H9 (cell line): ENCODE results near the gene BCKDHB. TPM values are rescaled to one million over a fixed set of nuclear protein-coding genes. Genes with fewer than 3 reads are reported as not detected.
"Not testable (repeated sequence)": the region's sequence is repeated elsewhere in the genome, so short reads cannot be mapped to it uniquely, and the experiment has no call there.

ENCODE experiments used
- DNase-seq: peaks from one replicate; pipeline ENCODE4 v3.0.0-alpha.2; 2017
- H2AFZ ChIP-seq: one replicate; pipeline ENCODE4 v1.6.1; 2013; ENCODE audit warnings: mild to moderate bottlenecking, low read length, control low read depth, moderate library complexity
- H2AK5ac ChIP-seq: 2 replicates; pipeline ENCODE4 v1.6.1; 2013; ENCODE audit warnings: low read length, control low read depth, mixed read lengths; ENCODE audit not compliant: insufficient read length
- H2BK120ac ChIP-seq: one replicate; pipeline ENCODE4 v1.6.1; 2013; ENCODE audit warnings: low read depth, mild to moderate bottlenecking, low read length, control low read depth, inconsistent platforms; ENCODE audit not compliant: poor library complexity, severe bottlenecking
- H2BK12ac ChIP-seq: 2 replicates; pipeline ENCODE4 v1.6.1; 2013; ENCODE audit warnings: low read length, control low read depth, mixed read lengths, low read depth; ENCODE audit not compliant: insufficient read length
- H2BK15ac ChIP-seq: 2 replicates; pipeline ENCODE4 v1.6.1; 2013; ENCODE audit warnings: low read depth, low read length, control low read depth
- H2BK20ac ChIP-seq: one replicate; pipeline ENCODE4 v1.6.1; 2013; ENCODE audit warnings: low read depth, mild to moderate bottlenecking, low read length, control low read depth, inconsistent platforms; ENCODE audit not compliant: poor library complexity, severe bottlenecking
- H2BK5ac ChIP-seq: 2 replicates; pipeline ENCODE4 v1.6.1; 2013; ENCODE audit warnings: low read length, control low read depth, mixed read lengths; ENCODE audit not compliant: insufficient read length
- H3K14ac ChIP-seq: 2 replicates; pipeline ENCODE4 v1.6.1; 2013; ENCODE audit warnings: low read length, control low read depth; ENCODE audit not compliant: insufficient read depth
- H3K18ac ChIP-seq: 2 replicates; pipeline ENCODE4 v1.6.1; 2013; ENCODE audit warnings: low read depth, mild to moderate bottlenecking, mixed read lengths, low read length, control low read depth; ENCODE audit not compliant: insufficient read length
- H3K23ac ChIP-seq: 2 replicates; pipeline ENCODE4 v1.6.1; 2013; ENCODE audit warnings: low read length, control low read depth, mixed read lengths, low read depth; ENCODE audit not compliant: insufficient read length
- H3K23me2 ChIP-seq: 2 replicates; pipeline ENCODE4 v1.6.1; 2013; ENCODE audit warnings: low read depth, mild to moderate bottlenecking, mixed read lengths, low read length, control low read depth; ENCODE audit not compliant: insufficient read length, poor library complexity, severe bottlenecking
- H3K27ac ChIP-seq: 2 replicates; pipeline ENCODE4 v1.5.1; 2013; ENCODE audit warnings: low read length, control low read depth, mixed read lengths, low read depth; ENCODE audit not compliant: insufficient read length
- H3K27me3 ChIP-seq: 2 replicates; pipeline ENCODE4 v1.6.1; 2013; ENCODE audit warnings: low read length, control low read depth, inconsistent platforms; ENCODE audit not compliant: insufficient read depth
- H3K4ac ChIP-seq: 2 replicates; pipeline ENCODE4 v1.6.1; 2013; ENCODE audit warnings: low read depth, mild to moderate bottlenecking, control low read depth, inconsistent platforms, low read length, moderate library complexity
- H3K4me1 ChIP-seq: 2 replicates; pipeline ENCODE4 v1.6.1; 2013; ENCODE audit warnings: low read length, control low read depth, inconsistent platforms; ENCODE audit not compliant: insufficient read depth
- H3K4me2 ChIP-seq: 2 replicates; pipeline ENCODE4 v1.6.1; 2013; ENCODE audit warnings: low read length, control low read depth, mixed read lengths; ENCODE audit not compliant: insufficient read length, insufficient read depth
- H3K56ac ChIP-seq: 2 replicates; pipeline ENCODE4 v1.6.1; 2013; ENCODE audit warnings: low read depth, mild to moderate bottlenecking, mixed read lengths, low read length, control low read depth; ENCODE audit not compliant: insufficient read length
- H3K79me1 ChIP-seq: 2 replicates; pipeline ENCODE4 v1.6.1; 2013; ENCODE audit warnings: low read depth, mild to moderate bottlenecking, moderate library complexity, low read length, control low read depth, inconsistent platforms; ENCODE audit not compliant: insufficient read depth, poor library complexity, severe bottlenecking
- H3K79me2 ChIP-seq: 2 replicates; pipeline ENCODE4 v1.6.1; 2013; ENCODE audit warnings: low read length, control low read depth, inconsistent platforms; ENCODE audit not compliant: insufficient read depth
- H3K9ac ChIP-seq: 2 replicates; pipeline ENCODE4 v1.6.1; 2013; ENCODE audit warnings: low read length, control low read depth, mixed read lengths; ENCODE audit not compliant: insufficient read length; ENCODE audit errors: extremely low read depth
- H3K9me3 ChIP-seq: one replicate; pipeline ENCODE4 v1.6.1; 2013; ENCODE audit warnings: low read depth, low read length, inconsistent platforms; ENCODE audit not compliant: control insufficient read depth
- H3T11ph ChIP-seq: one replicate; pipeline ENCODE4 v1.6.1; 2013; ENCODE audit warnings: mild to moderate bottlenecking, low read length, control low read depth, inconsistent platforms
- H4K20me1 ChIP-seq: one replicate; pipeline ENCODE4 v1.6.1; 2013; ENCODE audit not compliant: control insufficient read depth, insufficient read length, insufficient read depth
- H4K5ac ChIP-seq: 2 replicates; pipeline ENCODE4 v1.6.1; 2013; ENCODE audit warnings: low read depth, mild to moderate bottlenecking, mixed read lengths, low read length, control low read depth; ENCODE audit not compliant: insufficient read length
- H4K8ac ChIP-seq: replicated peaks from 2 replicates; pipeline ENCODE4 v1.6.1; 2013; ENCODE audit warnings: low read length, control low read depth, mixed read lengths, low read depth; ENCODE audit not compliant: insufficient read length
- H4K91ac ChIP-seq: 2 replicates; pipeline ENCODE4 v1.6.1; 2013; ENCODE audit warnings: low read depth, mild to moderate bottlenecking, moderate library complexity, mixed read lengths, low read length, control low read depth; ENCODE audit not compliant: insufficient read length
- H3K27ac Mint-ChIP-seq, 3 experiments: 2 replicates in 2 of 3; 3 replicates in 1 of 3; pipeline ENCODE4 v1.8.0; 2020 to 2021; ENCODE audit warnings: mixed read lengths in 3 of 3, mild to moderate bottlenecking in 1 of 3, moderate library complexity in 1 of 3
- H3K27me3 Mint-ChIP-seq: 2 replicates; pipeline ENCODE4 v1.8.0; 2021; ENCODE audit warnings: low read depth, mild to moderate bottlenecking, moderate library complexity, mixed read lengths
- H3K36me3 Mint-ChIP-seq, 3 experiments: 2 replicates in 2 of 3; 3 replicates in 1 of 3; pipeline ENCODE4 v1.8.0; 2020 to 2021; ENCODE audit warnings: low read depth in 3 of 3, mixed read lengths in 3 of 3; ENCODE audit not compliant: insufficient read depth in 1 of 3
- H3K4me1 Mint-ChIP-seq, 2 experiments: 2 replicates each; pipeline ENCODE4 v1.8.0; 2020; ENCODE audit warnings: mixed read lengths in 2 of 2
- H3K4me3 Mint-ChIP-seq, 2 experiments: 2 replicates in 1 of 2; 3 replicates in 1 of 2; pipeline ENCODE4 v1.8.0; 2020 to 2021; ENCODE audit warnings: mild to moderate bottlenecking in 2 of 2, mixed read lengths in 2 of 2, moderate library complexity in 1 of 2
- H3K9me3 Mint-ChIP-seq, 2 experiments: 2 replicates in 1 of 2; 3 replicates in 1 of 2; pipeline ENCODE4 v1.8.0; 2020; ENCODE audit warnings: mild to moderate bottlenecking in 2 of 2, mixed read lengths in 2 of 2, moderate library complexity in 1 of 2
- whole genome bisulfite sequencing: extraction: QIAGEN DNeasy Blood & Tissue Kit; methylation state at CpG from one replicate; pipeline ENCODE4 v1.1.7; 2013; ENCODE audit warnings: missing lambda C conversion rate, low lambda C conversion rate, mixed read lengths; ENCODE audit not compliant: insufficient read length; ENCODE audit errors: extremely low coverage; 5-methylcytosine and 5-hydroxymethylcytosine counted together
- total RNA-seq: library from RNA; stranded (reverse); gene quantifications from 2 replicates; pipeline ENCODE4 v1.2.1, GENCODE V29; 2021
- TF ChIP-seq, protein P1 (sequence below): fragments of 200-600 bp; sonication (generic); conservative IDR thresholded peaks from 3 replicates; pipeline ENCODE4 v1.8.0; 2021; ENCODE audit warnings: antibody characterized with exemption, mild to moderate bottlenecking

BCKDHB gene
- total RNA-seq, 1 experiment from 2014 or later, result 26.6 TPM

DNA sequence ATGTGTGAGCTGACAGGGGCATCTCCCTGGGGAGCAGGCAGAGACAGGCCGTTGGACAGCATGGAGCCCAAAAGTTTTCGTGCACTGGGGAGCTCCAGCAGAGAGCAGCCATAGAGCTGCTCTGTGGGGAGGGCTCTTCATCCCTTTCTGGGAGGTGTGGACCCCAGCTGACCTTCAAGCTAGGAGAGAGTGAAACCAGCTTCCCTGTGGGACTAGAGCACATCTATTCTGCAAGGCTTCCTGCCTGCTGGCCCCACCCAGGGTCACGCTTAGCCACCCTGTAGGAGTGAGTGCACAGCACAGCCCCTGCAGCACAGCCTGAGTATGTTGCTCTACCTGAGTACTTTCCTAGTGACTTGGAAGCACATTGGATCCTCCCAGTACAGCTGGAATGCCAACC is 183.3 kb downstream of the BCKDHB start:
- H3K27me3 ChIP-seq, result no peaks in the 10 kb centered on the region

DNA sequence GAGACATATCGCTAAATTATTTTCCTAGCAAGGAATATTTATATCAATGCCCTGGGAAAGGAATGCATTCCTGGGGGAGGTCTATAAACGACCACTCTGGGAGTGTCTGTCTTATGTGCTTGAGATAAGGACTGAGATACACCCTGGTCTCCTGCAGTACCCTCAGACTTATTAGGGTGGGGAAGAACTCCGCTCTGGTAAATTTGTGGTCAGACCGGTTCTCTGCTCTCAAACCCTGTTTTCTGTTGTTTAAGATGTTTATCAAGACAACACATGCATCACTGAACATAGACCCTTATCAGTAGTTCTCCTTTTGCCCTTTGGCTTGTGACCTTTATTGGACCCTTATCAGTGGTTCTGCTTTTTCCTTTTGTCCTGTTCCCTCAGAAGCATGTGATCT is 188.1 kb downstream of the BCKDHB start:
- not testable (repeated sequence) for H3K27ac Mint-ChIP-seq, H2BK12ac ChIP-seq, H4K91ac ChIP-seq, H3K4me2 ChIP-seq, H3K14ac ChIP-seq, H3T11ph ChIP-seq, H2AK5ac ChIP-seq, H3K4ac ChIP-seq, H3K9ac ChIP-seq, H2BK120ac ChIP-seq, H3K18ac ChIP-seq, H3K27ac ChIP-seq, H3K4me1 ChIP-seq, H4K8ac ChIP-seq, H2BK20ac ChIP-seq, H2AFZ ChIP-seq, H3K27me3 ChIP-seq, H3K56ac ChIP-seq, H3K23me2 ChIP-seq, H4K20me1 ChIP-seq, H3K79me2 ChIP-seq, H3K4me1 Mint-ChIP-seq, H3K23ac ChIP-seq, H3K27me3 Mint-ChIP-seq, H3K4me3 Mint-ChIP-seq, H4K5ac ChIP-seq, DNase-seq, H2BK5ac ChIP-seq, H2BK15ac ChIP-seq, H3K79me1 ChIP-seq
- no CpG with 5 or more reads among the region's 4 CpGs for WGBS
- H3K36me3 Mint-ChIP-seq, result peaks cover 39 to 47% (median 46%) of the 10 kb centered on the region in 3 experiments
- peaks cover 38 to 49% of the 10 kb centered on the region in 2 experiments for H3K9me3 Mint-ChIP-seq
- peaks cover 10% of the 10 kb centered on the region for H3K9me3 ChIP-seq

More for the DNA sequence above, 183.3 kb downstream of the BCKDHB start:
- H3K27me3 Mint-ChIP-seq, result no peaks in the 10 kb centered on the region
- Histone ChIP-seq H3K79me1 (no peaks in the 10 kb centered on the region), H2BK120ac (no peak overlapping the region), H3K4me1 (no peaks in the 10 kb centered on the region), H4K8ac (no peak overlapping the region), H3K14ac (no peak overlapping the region), H3K18ac (no peak overlapping the region), H2BK5ac (no peak overlapping the region), H2BK20ac (no peak overlapping the region), H2BK15ac (no peak overlapping the region), H3K9me3 (peaks cover 10% of the 10 kb centered on the region), H3K23me2 (no peaks in the 10 kb centered on the region), H3K4me2 (no peak overlapping the region), H3T11ph (no peak overlapping the region), H2AK5ac (no peak overlapping the region), H3K23ac (no peak overlapping the region), H2AFZ (no peak overlapping the region), H3K9ac (no peak overlapping the region), H4K91ac (no peak overlapping the region), H4K5ac (no peak overlapping the region), H2BK12ac (no peak overlapping the region), H4K20me1 (no peaks in the 10 kb centered on the region), H3K27ac (no peak overlapping the region), H3K56ac (no peak overlapping the region), H3K4ac (no peak overlapping the region), H3K79me2 (no peaks in the 10 kb centered on the region)
- DNase-seq, result no peak
- TF ChIP-seq, protein P1, sequence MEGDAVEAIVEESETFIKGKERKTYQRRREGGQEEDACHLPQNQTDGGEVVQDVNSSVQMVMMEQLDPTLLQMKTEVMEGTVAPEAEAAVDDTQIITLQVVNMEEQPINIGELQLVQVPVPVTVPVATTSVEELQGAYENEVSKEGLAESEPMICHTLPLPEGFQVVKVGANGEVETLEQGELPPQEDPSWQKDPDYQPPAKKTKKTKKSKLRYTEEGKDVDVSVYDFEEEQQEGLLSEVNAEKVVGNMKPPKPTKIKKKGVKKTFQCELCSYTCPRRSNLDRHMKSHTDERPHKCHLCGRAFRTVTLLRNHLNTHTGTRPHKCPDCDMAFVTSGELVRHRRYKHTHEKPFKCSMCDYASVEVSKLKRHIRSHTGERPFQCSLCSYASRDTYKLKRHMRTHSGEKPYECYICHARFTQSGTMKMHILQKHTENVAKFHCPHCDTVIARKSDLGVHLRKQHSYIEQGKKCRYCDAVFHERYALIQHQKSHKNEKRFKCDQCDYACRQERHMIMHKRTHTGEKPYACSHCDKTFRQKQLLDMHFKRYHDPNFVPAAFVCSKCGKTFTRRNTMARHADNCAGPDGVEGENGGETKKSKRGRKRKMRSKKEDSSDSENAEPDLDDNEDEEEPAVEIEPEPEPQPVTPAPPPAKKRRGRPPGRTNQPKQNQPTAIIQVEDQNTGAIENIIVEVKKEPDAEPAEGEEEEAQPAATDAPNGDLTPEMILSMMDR, result no peak
- H3K36me3 Mint-ChIP-seq, result peaks cover 33 to 36% (median 34%) of the 10 kb centered on the region in 3 experiments
- no peak overlapping the region for H3K4me3 Mint-ChIP-seq
- H3K4me1 Mint-ChIP-seq, result no peaks in the 10 kb centered on the region
- WGBS, result no CpG with 5 or more reads among the region's 3 CpGs
- H3K27ac Mint-ChIP-seq, result no peak overlapping the region; a peak in 2 of 7 replicates
- H3K9me3 Mint-ChIP-seq, result peaks cover 29 to 38% of the 10 kb centered on the region in 2 experiments
